ENCODE data around the gene CLMN. TPM values are rescaled to one million over a fixed set of nuclear protein-coding genes. Genes with fewer than 3 reads are reported as not detected.

Gene CLMN
- total RNA-seq, 2 experiments from 2014 or later = 0.27 to 0.67 TPM

GRCh38 chr14:95264271-95264973, 55.3 kb downstream of the CLMN start:
- intact Hi-C loops (cut with DNase I, micrococcal nuclease) = no loop called here
- Histone ChIP-seq H3K9me3 (ENCODE audit: control insufficient read depth in 1 of 2, insufficient read depth in 1 of 2, low read length in 2 of 2) (no peaks in the 10 kb centered on the region), H3K4me1 (ENCODE audit: insufficient read depth, low read length) (peaks cover 4% of the 10 kb centered on the region), H3K4me3 (ENCODE audit: low read length) (no peak overlapping the region), H3K27ac (ENCODE audit: low read depth in 1 of 2, low read length in 2 of 2) (no peak overlapping the region), H3K36me3 (ENCODE audit: insufficient read depth, low read length) (no peaks in the 10 kb centered on the region), H3K27me3 (ENCODE audit: control insufficient read depth in 1 of 2, insufficient read depth in 2 of 2, low read length in 2 of 2) (no peaks in the 10 kb centered on the region)
- POLR2A ChIA-PET = no interaction called here
- DNase-seq (no peak), ATAC-seq (ENCODE audit: poor library complexity) (no peak)
- TF ChIP-seq CTCF (IDR thresholded peaks at IDR 0.05) = no peak
- no peaks in the 10 kb centered on the region for H3K27me3 Mint-ChIP-seq
- H3K27ac Mint-ChIP-seq = no peak overlapping the region
- H3K4me1 Mint-ChIP-seq (ENCODE audit: low read depth) = peaks cover 15% of the 10 kb centered on the region
- H3K4me3 Mint-ChIP-seq = no peak overlapping the region
- CTCF ChIA-PET = no interaction called here
- H3K9me3 Mint-ChIP-seq = no peaks in the 10 kb centered on the region
- no peaks in the 10 kb centered on the region for H3K36me3 Mint-ChIP-seq (ENCODE audit: low read depth)

GRCh38 chr14:95263527-95264231, 56.0 kb downstream of the CLMN start:
- Histone ChIP-seq H3K27ac (ENCODE audit: low read depth in 1 of 2, low read length in 2 of 2) (no peak overlapping the region), H3K27me3 (ENCODE audit: control insufficient read depth in 1 of 2, insufficient read depth in 2 of 2, low read length in 2 of 2) (no peaks in the 10 kb centered on the region), H3K4me1 (ENCODE audit: insufficient read depth, low read length) (peaks cover 4% of the 10 kb centered on the region), H3K9me3 (ENCODE audit: control insufficient read depth in 1 of 2, insufficient read depth in 1 of 2, low read length in 2 of 2) (no peaks in the 10 kb centered on the region), H3K4me3 (ENCODE audit: low read length) (no peak overlapping the region), H3K36me3 (ENCODE audit: insufficient read depth, low read length) (no peaks in the 10 kb centered on the region)
- Mint-ChIP-seq H3K9me3 (no peaks in the 10 kb centered on the region), H3K4me3 (no peak overlapping the region), H3K36me3 (ENCODE audit: low read depth) (no peaks in the 10 kb centered on the region), H3K4me1 (ENCODE audit: low read depth) (peaks cover 15% of the 10 kb centered on the region), H3K27me3 (no peaks in the 10 kb centered on the region), H3K27ac (no peak overlapping the region)
- ChIA-PET CTCF (no interaction called here), POLR2A (no interaction called here)
- DNase-seq (no peak), ATAC-seq (ENCODE audit: poor library complexity) (no peak)
- TF ChIP-seq CTCF (IDR thresholded peaks at IDR 0.05) = no peak
- intact Hi-C loops (cut with DNase I, micrococcal nuclease) = no loop called here

DNA sequence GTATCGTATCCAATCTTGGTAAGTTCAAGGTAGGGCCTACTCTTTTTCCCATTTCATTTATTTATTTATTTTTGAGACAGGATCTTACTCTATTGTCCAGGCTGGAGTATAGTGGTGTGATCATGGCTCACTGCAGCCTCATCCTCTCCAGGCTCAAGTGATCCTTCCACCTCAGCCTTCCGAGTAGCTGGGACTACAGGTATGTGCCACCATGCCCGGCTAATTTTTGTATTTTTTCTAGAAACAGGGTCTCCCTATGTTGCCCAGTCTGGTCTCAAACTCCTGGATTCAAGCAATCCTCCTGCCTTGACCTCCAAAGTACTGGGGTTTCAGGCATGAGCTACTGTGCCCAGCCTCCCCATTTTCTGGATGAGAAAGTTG, 57.2 kb downstream of the CLMN start:
- no peaks in the 10 kb centered on the region for H3K9me3 Mint-ChIP-seq
- Histone ChIP-seq H3K9me3 (ENCODE audit: control insufficient read depth in 1 of 2, insufficient read depth in 1 of 2, low read length in 2 of 2) (no peaks in the 10 kb centered on the region), H3K27ac (ENCODE audit: low read depth in 1 of 2, low read length in 2 of 2) (no peak overlapping the region), H3K27me3 (ENCODE audit: control insufficient read depth in 1 of 2, insufficient read depth in 2 of 2, low read length in 2 of 2) (no peaks in the 10 kb centered on the region), H3K4me1 (ENCODE audit: insufficient read depth, low read length) (peaks cover 4% of the 10 kb centered on the region), H3K36me3 (ENCODE audit: insufficient read depth, low read length) (no peaks in the 10 kb centered on the region), H3K4me3 (ENCODE audit: low read length) (no peak overlapping the region)
- no peak overlapping the region for H3K4me3 Mint-ChIP-seq
- H3K27me3 Mint-ChIP-seq = no peaks in the 10 kb centered on the region
- ATAC-seq (ENCODE audit: poor library complexity) = no peak
- no peak overlapping the region for H3K27ac Mint-ChIP-seq
- CTCF ChIA-PET = no interaction called here
- POLR2A ChIA-PET = no interaction called here
- TF ChIP-seq CTCF (IDR thresholded peaks at IDR 0.05) = no peak
- H3K36me3 Mint-ChIP-seq (ENCODE audit: low read depth) = no peaks in the 10 kb centered on the region
- intact Hi-C loops (cut with DNase I, micrococcal nuclease) = no loop called here
- DNase-seq = no peak
- H3K4me1 Mint-ChIP-seq (ENCODE audit: low read depth) = peaks cover 15% of the 10 kb centered on the region
